Measurements from ENCODE around the gene CFAP92.

CFAP92 gene

DNA sequence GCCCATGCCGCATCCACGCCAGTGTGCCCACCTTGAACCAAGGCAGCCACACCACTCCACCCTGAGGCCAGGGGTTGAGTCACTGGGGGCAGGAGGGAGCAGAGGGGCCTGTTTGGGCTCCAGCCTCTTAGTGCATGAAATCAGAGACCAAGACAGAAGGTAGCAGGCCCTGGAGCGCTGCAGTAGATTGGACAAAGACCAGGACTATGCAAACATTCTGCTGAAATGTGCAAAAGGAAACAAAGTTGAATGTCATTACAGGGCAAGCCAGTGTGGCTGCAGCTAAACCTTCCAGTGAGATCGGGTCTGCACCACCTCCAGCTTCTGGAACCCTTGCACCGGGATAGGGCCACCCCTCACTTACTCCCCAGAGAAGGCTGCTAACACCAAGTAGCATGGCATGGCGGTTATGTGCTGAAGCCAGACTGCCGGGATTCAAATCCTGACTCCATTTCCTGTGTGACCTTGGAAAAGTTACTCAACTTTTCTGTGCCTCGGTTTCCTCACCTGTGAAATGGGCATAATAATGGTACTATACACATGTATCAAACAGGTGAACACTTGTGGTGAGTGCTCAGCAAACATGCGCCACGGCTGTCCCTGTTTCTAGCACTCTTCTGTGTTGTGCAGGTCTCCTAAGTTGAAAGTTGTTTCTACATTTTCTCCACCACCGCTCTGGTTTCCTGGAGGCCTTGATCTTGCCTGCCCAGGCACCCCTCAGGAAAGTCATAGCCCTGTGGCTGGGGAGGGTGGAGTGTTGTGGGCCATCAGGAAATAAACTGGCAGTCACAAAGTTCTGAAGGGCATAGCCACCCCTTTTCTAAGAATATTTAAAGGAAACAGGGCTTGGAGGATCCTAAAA, 41.7 kb upstream of the CFAP92 start:
- no peaks in the 10 kb centered on the region for H3K9me3 ChIP-seq (ENCODE audit: low read depth, low read length)
- 0 out of 2 replicates have a peak overlapping the region, but pooled peaks have one; percentile 55 for H3K27ac ChIP-seq
- H3K36me3 ChIP-seq (ENCODE audit: insufficient read depth, low read length): no peaks in the 10 kb centered on the region
- H3K9ac ChIP-seq (ENCODE audit: insufficient read length): no peak overlapping the region
- no peak overlapping the region for H3K4me3 ChIP-seq
- no peak for DNase-seq (ENCODE audit: low read depth, low spot score)
- TF ChIP-seq FOXP2 (optimal IDR thresholded peaks at IDR 0.05; ENCODE audit: control extremely low read depth, extremely low read length, insufficient read depth) (no peak), POLR2AphosphoS5 (IDR thresholded peaks at IDR 0.05; ENCODE audit: borderline replicate concordance, low read depth, low read length) (no peak), EZH2 (IDR thresholded peaks at IDR 0.05) (no peak)

DNA sequence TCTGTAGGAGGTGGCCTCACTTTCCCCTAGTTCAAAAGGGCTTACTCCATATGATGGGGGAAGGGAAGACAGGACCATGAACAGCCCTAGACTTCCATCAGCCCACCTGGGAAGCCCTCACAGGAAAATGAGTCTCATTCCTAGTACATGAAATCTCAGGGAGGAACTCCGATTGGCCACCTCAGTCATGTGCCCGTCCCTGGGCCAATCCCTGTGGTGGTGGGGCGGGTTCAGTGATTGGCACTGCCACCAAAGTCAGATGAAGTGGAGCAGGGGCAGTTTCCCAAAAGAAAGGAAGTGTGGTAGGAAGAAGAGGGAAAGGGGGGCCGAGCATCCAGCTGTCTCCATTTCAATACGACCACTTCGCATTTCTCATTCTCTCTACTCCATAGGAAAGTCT, 40.8 kb upstream of the CFAP92 start:
- Histone ChIP-seq H3K27ac (peak overlapping the region; percentile 55), H3K9ac (ENCODE audit: insufficient read length) (no peak overlapping the region), H3K4me3 (no peak overlapping the region), H3K9me3 (ENCODE audit: low read depth, low read length) (no peaks in the 10 kb centered on the region), H3K36me3 (ENCODE audit: insufficient read depth, low read length) (no peaks in the 10 kb centered on the region)
- TF ChIP-seq POLR2AphosphoS5 (IDR thresholded peaks at IDR 0.05; ENCODE audit: borderline replicate concordance, low read depth, low read length) (no peak), FOXP2 (optimal IDR thresholded peaks at IDR 0.05; ENCODE audit: control extremely low read depth, extremely low read length, insufficient read depth) (no peak), EZH2 (IDR thresholded peaks at IDR 0.05) (no peak)
- DNase-seq (ENCODE audit: low read depth, low spot score): no peak

DNA sequence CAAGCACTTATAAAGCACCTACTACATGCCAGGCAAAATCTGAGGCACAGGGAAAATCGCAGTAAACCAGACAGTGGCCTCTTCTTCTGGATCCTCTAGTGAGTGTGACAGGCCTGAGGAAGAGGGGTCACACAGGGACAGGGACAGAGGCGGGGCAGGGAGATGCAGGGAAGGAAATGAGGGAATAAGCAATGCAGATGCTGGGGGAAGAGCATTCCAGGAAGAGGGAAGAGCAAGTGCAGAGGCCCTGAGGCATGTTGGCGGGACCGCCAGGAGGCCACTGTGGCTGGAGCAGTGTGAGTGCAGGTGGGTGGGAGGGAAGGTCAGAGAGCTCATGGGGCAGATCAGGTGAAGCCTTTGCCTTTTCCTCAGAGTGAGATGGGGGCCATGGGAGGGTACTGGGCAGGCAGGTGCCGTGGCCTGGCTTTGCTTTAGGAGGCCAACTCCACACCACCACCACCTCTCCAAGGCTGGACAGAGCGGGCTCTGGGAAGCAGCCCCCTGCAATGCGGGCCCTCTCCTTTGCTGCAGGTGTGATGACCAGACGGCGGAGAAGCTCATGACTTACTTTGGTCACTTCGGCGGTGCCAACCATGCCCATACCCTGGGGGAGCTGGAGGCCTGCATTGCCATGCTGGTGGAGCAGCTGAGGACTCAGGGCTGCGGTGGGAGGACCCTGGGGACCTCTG, 39.9 kb upstream of the CFAP92 start:
- Histone ChIP-seq H3K9ac (ENCODE audit: insufficient read length) (no peak overlapping the region), H3K36me3 (ENCODE audit: insufficient read depth, low read length) (no peaks in the 10 kb centered on the region), H3K4me3 (no peak overlapping the region), H3K9me3 (ENCODE audit: low read depth, low read length) (no peaks in the 10 kb centered on the region), H3K27ac (no peak overlapping the region)
- DNase-seq (ENCODE audit: low read depth, low spot score): no peak
- TF ChIP-seq FOXP2 (optimal IDR thresholded peaks at IDR 0.05; ENCODE audit: control extremely low read depth, extremely low read length, insufficient read depth): no peak
- TF ChIP-seq EZH2 (IDR thresholded peaks at IDR 0.05): no peak
- no peak for TF ChIP-seq POLR2AphosphoS5 (IDR thresholded peaks at IDR 0.05; ENCODE audit: borderline replicate concordance, low read depth, low read length)

DNA sequence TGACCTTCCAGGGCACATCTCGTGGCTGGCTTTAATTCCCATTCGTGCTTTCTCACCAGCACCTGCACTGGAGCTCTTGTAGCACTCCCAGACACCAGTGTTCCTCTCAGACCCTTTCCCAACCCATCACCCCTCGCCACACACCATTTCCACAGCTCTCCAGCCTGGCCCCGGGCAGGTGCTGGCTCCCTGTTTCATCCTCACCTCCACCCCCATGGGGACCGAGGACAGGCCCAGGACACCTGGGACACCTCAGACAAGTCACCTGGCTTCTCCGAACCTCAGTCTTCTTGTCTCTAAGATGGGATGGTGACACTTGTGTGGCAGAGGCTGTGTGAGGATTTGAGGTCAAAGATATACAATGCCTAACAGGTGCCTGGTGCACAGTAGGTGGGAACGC, 39.3 kb upstream of the CFAP92 start:
- no peak overlapping the region for H3K27ac ChIP-seq
- no peaks in the 10 kb centered on the region for H3K36me3 ChIP-seq (ENCODE audit: insufficient read depth, low read length)
- DNase-seq (ENCODE audit: low read depth, low spot score): no peak
- TF ChIP-seq EZH2 (IDR thresholded peaks at IDR 0.05) (no peak), POLR2AphosphoS5 (IDR thresholded peaks at IDR 0.05; ENCODE audit: borderline replicate concordance, low read depth, low read length) (no peak), FOXP2 (optimal IDR thresholded peaks at IDR 0.05; ENCODE audit: control extremely low read depth, extremely low read length, insufficient read depth) (no peak)
- no peak overlapping the region for H3K9ac ChIP-seq (ENCODE audit: insufficient read length)
- no peak overlapping the region for H3K4me3 ChIP-seq
- H3K9me3 ChIP-seq (ENCODE audit: low read depth, low read length): no peaks in the 10 kb centered on the region

DNA sequence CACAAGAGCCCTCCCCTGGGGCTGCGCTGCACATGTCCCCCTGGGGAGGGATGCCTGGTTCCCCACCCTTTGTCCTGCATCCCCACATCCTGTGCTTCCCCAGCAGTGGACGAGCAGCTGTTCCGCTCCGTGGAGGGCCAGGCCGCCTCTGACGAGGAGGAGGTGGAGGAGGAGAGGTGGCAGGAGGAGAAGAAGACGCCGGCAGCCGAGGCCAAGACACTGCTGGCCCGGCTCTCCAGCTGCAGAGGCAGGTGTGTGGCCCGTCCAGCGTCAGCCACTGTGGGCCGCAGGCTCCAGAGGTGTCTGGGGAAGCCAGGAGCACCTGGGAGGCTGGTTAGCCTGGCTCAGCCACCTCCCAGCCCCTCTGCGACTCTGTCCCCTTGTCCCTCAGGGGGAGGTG, 38.8 kb upstream of the CFAP92 start:
- Histone ChIP-seq H3K4me3 (no peak overlapping the region), H3K36me3 (ENCODE audit: insufficient read depth, low read length) (no peaks in the 10 kb centered on the region), H3K27ac (no peak overlapping the region), H3K9me3 (ENCODE audit: low read depth, low read length) (no peaks in the 10 kb centered on the region), H3K9ac (ENCODE audit: insufficient read length) (no peak overlapping the region)
- TF ChIP-seq EZH2 (IDR thresholded peaks at IDR 0.05) (no peak), FOXP2 (optimal IDR thresholded peaks at IDR 0.05; ENCODE audit: control extremely low read depth, extremely low read length, insufficient read depth) (no peak), POLR2AphosphoS5 (IDR thresholded peaks at IDR 0.05; ENCODE audit: borderline replicate concordance, low read depth, low read length) (no peak)
- no peak for DNase-seq (ENCODE audit: low read depth, low spot score)

DNA sequence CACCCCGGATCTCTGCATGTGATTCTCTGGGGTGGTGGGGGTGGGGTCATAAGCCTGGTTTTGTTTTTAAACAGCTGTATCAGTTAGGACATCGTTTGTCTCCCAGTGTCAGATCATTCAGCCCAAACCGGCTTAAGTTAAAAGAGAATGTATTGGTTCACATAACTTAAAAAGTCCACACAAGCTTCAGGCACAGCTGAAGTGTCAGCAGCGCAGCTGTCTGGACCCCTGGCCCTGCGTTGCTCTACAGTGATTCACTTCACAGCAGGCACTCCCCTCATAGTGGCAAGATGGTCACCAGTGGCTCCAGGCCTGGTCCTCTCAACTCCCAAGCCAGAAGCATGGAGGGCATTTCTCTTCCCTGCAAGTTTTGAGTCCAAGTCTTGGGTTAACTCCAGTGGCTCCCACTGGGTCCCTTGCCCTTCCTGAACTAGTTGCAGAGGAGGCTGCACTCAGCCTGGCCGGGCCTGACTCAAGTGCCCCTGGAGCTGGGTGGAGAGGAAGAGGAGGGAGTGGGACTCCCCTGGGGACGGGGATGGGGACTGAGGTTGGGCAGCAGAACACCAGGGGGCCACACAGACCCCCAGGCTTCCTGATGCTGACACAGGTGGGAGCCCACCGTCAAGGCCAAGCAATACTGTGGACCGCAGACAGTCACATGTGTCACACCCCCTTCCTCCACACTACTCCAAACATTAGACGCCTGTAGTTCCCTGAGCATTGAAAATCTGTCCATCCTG, 37.8 kb upstream of the CFAP92 start:
- Histone ChIP-seq H3K27ac (no peak overlapping the region), H3K4me3 (no peak overlapping the region), H3K36me3 (ENCODE audit: insufficient read depth, low read length) (no peaks in the 10 kb centered on the region), H3K9me3 (ENCODE audit: low read depth, low read length) (no peaks in the 10 kb centered on the region), H3K9ac (ENCODE audit: insufficient read length) (no peak overlapping the region)
- TF ChIP-seq POLR2AphosphoS5 (IDR thresholded peaks at IDR 0.05; ENCODE audit: borderline replicate concordance, low read depth, low read length): no peak
- no peak for TF ChIP-seq FOXP2 (optimal IDR thresholded peaks at IDR 0.05; ENCODE audit: control extremely low read depth, extremely low read length, insufficient read depth)
- no peak for TF ChIP-seq EZH2 (IDR thresholded peaks at IDR 0.05)
- no peak for DNase-seq (ENCODE audit: low read depth, low spot score)

DNA sequence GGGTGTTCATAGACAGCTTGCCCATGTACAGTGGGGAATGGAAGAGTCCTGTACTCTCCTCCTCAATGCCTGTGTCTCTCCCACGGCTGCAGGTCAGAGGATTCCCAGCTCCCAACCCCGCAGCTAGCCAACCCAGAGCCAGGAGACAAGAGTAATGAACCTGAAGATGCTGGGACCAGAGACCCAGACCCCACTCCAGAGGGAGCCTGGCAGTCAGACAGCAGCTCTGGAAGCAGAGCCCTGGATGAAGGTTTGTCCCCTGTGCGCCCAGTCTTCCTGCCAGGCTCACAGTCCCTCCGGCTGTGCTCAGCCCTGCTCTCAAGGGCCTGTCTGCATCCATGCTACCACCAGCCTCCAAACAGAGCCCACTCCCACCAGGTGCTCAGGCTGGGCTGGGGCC, 36.7 kb upstream of the CFAP92 start:
- no peak overlapping the region for H3K27ac ChIP-seq
- no peak overlapping the region for H3K4me3 ChIP-seq

DNA sequence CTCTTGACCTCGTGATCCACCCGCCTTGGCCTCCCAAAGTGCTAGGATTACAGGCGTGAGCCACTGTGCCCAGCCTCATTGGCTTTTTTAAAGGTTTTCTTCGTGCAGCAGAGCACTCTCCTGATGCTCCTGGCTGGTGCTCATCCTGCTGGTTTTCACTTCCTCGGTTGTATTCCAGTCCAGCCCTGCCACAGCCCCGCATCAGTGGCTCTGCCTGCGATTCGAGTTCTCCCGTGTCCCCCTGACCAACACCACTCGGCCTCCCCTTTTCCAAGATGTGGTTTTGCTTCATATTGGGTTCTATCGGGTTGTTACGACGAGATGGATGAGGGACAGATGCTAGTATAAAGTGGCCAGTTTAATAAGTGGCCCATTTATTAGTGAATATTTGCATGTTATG, 35.0 kb upstream of the CFAP92 start:
- H3K9me3 ChIP-seq (ENCODE audit: low read depth, low read length): no peaks in the 10 kb centered on the region
- no peak overlapping the region for H3K27ac ChIP-seq
- DNase-seq (ENCODE audit: low read depth, low spot score): no peak
- no peak for TF ChIP-seq POLR2AphosphoS5 (IDR thresholded peaks at IDR 0.05; ENCODE audit: borderline replicate concordance, low read depth, low read length)
- TF ChIP-seq FOXP2 (optimal IDR thresholded peaks at IDR 0.05; ENCODE audit: control extremely low read depth, extremely low read length, insufficient read depth): no peak
- TF ChIP-seq EZH2 (IDR thresholded peaks at IDR 0.05): no peak
- no peak overlapping the region for H3K4me3 ChIP-seq
- H3K9ac ChIP-seq (ENCODE audit: insufficient read length): no peak overlapping the region
- no peaks in the 10 kb centered on the region for H3K36me3 ChIP-seq (ENCODE audit: insufficient read depth, low read length)

More for the DNA sequence above, 36.7 kb upstream of the CFAP92 start:
- Histone ChIP-seq H3K9me3 (ENCODE audit: low read depth, low read length) (no peaks in the 10 kb centered on the region), H3K9ac (ENCODE audit: insufficient read length) (no peak overlapping the region), H3K36me3 (ENCODE audit: insufficient read depth, low read length) (no peaks in the 10 kb centered on the region)
- DNase-seq (ENCODE audit: low read depth, low spot score): no peak
- TF ChIP-seq EZH2 (IDR thresholded peaks at IDR 0.05): no peak
- no peak for TF ChIP-seq FOXP2 (optimal IDR thresholded peaks at IDR 0.05; ENCODE audit: control extremely low read depth, extremely low read length, insufficient read depth)
- TF ChIP-seq POLR2AphosphoS5 (IDR thresholded peaks at IDR 0.05; ENCODE audit: borderline replicate concordance, low read depth, low read length): no peak

Measured in SK-N-MC (cell line).